Left ventricle myocardium inferior (tissue), 1 donor: Measurements from ENCODE around the gene PYDC1. TPM values are rescaled to one million over a fixed set of nuclear protein-coding genes. Genes with fewer than 3 reads are reported as not detected.
A peak's percentile ranks its signal among the peaks of the same experiment; 100 is the strongest.

ENCODE experiments used
- DNase-seq: peaks from one replicate; pipeline ENCODE4 v3.0.0-alpha.2; 2020
- H3K27ac ChIP-seq: fragments of 200-600 bp; replicated peaks from 2 replicates; pipeline ENCODE4 v1.8.0; 2021
- H3K27me3 ChIP-seq: fragments of 200-600 bp; 2 replicates; pipeline ENCODE4 v1.8.0; 2021; ENCODE audit warnings: low read depth
- H3K36me3 ChIP-seq: fragments of 200-600 bp; 2 replicates; pipeline ENCODE4 v1.8.0; 2021
- H3K4me1 ChIP-seq: fragments of 200-600 bp; 2 replicates; pipeline ENCODE4 v1.8.0; 2021
- H3K4me3 ChIP-seq: fragments of 200-600 bp; 2 replicates; pipeline ENCODE4 v1.8.0; 2021; ENCODE audit warnings: mild to moderate bottlenecking, moderate library complexity
- H3K9me3 ChIP-seq: fragments of 200-600 bp; replicated peaks from 2 replicates; pipeline ENCODE4 v1.8.0; 2021
- CTCF ChIP-seq: fragments of 200-600 bp; IDR thresholded peaks from 2 replicates; pipeline ENCODE4 v1.8.0; 2021; ENCODE audit warnings: antibody characterized with exemption, mild to moderate bottlenecking, borderline replicate concordance
- intact Hi-C: fragments of 100-400 bp; cut with micrococcal nuclease; formaldehyde crosslinking; loops from one replicate; pipeline ENCODE4 v1.11.0; 2022
- total RNA-seq: library from RNA; stranded (reverse); fragmentation: NEBNext Ultra II Directional; extraction: Animal tissue kit (Norgen Biotek cat#: 25700); gene quantifications from one replicate; pipeline ENCODE4 v1.2.1, GENCODE V29; 2021
- donor health status: DM: no; HTN: yes; CAD: no; lungs with severe emphysema.

PYDC1 gene
- total RNA-seq, 1 donor from 2014 or later: not detected

GRCh38 chr16:31256466-31256865, 39.5 kb upstream of the PYDC1 start:
- no peak for TF ChIP-seq CTCF
- H3K9me3 ChIP-seq: no peaks in the 10 kb centered on the region
- no peak overlapping the region for H3K27ac ChIP-seq
- intact Hi-C loops: no loop called here
- H3K4me1 ChIP-seq: no peaks in the 10 kb centered on the region
- H3K27me3 ChIP-seq: peaks cover 61% of the 10 kb centered on the region
- H3K4me3 ChIP-seq: no peak overlapping the region
- DNase-seq: no peak
- no peaks in the 10 kb centered on the region for H3K36me3 ChIP-seq

- intact Hi-C loops: no loop called here
- Histone ChIP-seq H3K27ac (no peak overlapping the region), H3K4me1 (no peaks in the 10 kb centered on the region), H3K27me3 (peaks cover 58% of the 10 kb centered on the region), H3K36me3 (no peaks in the 10 kb centered on the region), H3K4me3 (no peak overlapping the region), H3K9me3 (no peaks in the 10 kb centered on the region)
- peak; percentile 20 for DNase-seq
- TF ChIP-seq CTCF: no peak
Measured at GRCh38 chr16:31253642-31254045, 36.7 kb upstream of the PYDC1 start.

- Histone ChIP-seq H3K27ac (no peak overlapping the region), H3K36me3 (no peaks in the 10 kb centered on the region), H3K4me1 (no peaks in the 10 kb centered on the region), H3K27me3 (peaks cover 60% of the 10 kb centered on the region), H3K4me3 (no peak overlapping the region), H3K9me3 (no peaks in the 10 kb centered on the region)
- no peak for TF ChIP-seq CTCF
- no peak for DNase-seq
- intact Hi-C loops: no loop called here
Measured at GRCh38 chr16:31251435-31251834, 34.5 kb upstream of the PYDC1 start.

GRCh38 chr16:31250782-31251384, 33.9 kb upstream of the PYDC1 start:
- TF ChIP-seq CTCF: no peak
- intact Hi-C loops: no loop called here
- DNase-seq: no peak

GRCh38 chr16:31248344-31248743, 31.4 kb upstream of the PYDC1 start:
- Histone ChIP-seq H3K4me1 (no peaks in the 10 kb centered on the region), H3K4me3 (no peak overlapping the region), H3K27ac (no peak overlapping the region), H3K36me3 (no peaks in the 10 kb centered on the region), H3K27me3 (peaks cover 67% of the 10 kb centered on the region), H3K9me3 (no peaks in the 10 kb centered on the region)
- intact Hi-C loops: no loop called here
- TF ChIP-seq CTCF: no peak
- no peak for DNase-seq

More at GRCh38 chr16:31250782-31251384, 33.9 kb upstream of the PYDC1 start:
- Histone ChIP-seq H3K9me3 (no peaks in the 10 kb centered on the region), H3K36me3 (no peaks in the 10 kb centered on the region), H3K4me3 (no peak overlapping the region), H3K4me1 (no peaks in the 10 kb centered on the region), H3K27ac (no peak overlapping the region), H3K27me3 (peaks cover 60% of the 10 kb centered on the region)
